Measurements from ENCODE around the gene PPM1J.
A peak's percentile ranks its signal among the peaks of the same experiment; 100 is the strongest.

PPM1J gene

DNA sequence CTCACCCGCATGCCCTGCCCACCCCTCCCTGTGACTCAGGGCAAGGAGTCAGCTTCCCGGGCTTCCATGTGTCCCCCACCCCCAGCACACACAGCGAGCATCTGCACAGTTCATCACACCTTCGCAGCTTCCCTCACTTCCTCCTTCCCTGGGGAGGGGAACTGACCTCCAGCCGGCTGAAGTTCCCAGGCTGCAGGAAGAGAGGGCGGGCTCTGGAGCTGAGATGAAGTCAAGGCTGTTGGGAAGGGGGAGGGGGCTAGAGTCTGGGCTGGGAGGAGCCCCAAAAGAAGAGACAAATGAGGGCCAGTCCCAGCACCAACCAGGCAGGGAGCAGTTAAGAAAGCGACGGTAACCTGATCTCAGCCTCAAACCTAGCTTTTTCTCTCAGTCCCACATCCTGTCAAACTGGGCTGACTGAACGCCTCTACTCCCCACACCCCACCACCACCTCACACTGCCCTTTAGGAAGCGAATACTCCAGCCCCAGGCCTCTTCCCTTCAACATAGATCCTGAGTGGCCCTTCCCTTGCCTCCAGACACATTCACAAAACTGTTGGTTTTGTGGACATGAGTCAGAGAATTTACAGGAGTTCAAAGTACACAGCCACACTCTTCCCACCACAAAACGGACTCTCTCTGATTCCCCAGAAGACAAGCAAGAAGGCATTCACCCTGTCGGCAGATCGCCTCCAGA, 10.1 kb downstream of the PPM1J start:
- DNase-seq (ENCODE audit: low spot score), result peak; percentile 91

DNA sequence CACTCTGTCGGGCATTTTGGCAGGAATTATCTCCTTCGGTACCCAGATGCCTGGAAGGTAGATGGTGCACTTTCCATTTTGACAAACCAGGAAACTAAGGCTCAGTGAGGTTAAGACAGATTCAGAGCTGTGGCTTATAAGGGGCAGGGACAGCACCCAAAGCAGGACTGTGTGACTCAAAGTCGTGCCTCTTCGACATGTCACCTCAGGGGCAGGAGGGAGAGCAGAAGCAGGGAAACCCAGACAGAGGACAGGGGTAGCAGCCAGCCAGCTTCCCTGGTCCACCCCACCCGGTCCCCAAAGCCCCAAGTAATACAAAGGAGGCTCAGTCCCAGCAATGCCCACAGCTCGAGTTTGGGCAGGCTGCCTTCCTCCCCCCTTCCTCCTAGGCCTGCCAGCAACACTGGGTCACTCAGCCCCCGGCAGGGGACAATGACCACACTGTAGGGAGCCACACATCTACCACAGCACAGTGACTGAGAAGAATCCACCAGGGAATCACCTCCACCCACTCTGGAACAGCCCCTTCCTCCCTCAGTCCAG, 10.7 kb downstream of the PPM1J start:
- DNase-seq (ENCODE audit: low spot score), result peak; percentile 22

DNA sequence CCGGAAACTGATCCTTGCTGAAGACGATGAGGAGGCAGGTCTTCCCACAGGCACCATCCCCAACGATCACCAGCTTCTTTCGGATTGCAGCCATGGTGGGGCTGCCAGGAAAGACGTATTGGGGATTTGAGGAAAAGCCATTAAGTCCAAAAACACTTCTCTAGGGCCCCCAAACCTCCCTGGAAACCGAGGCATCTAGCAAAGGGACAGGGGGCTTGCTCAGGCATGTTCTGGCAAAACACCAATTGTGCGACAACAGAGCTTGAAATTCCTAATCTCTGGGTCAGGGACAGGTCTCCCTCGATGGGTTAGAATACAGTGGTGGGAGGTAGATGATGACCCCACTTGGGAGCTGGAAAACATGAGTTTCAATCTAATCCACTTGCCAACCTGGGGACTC, 11.4 kb downstream of the PPM1J start:
- DNase-seq (ENCODE audit: low spot score), result no peak

DNA sequence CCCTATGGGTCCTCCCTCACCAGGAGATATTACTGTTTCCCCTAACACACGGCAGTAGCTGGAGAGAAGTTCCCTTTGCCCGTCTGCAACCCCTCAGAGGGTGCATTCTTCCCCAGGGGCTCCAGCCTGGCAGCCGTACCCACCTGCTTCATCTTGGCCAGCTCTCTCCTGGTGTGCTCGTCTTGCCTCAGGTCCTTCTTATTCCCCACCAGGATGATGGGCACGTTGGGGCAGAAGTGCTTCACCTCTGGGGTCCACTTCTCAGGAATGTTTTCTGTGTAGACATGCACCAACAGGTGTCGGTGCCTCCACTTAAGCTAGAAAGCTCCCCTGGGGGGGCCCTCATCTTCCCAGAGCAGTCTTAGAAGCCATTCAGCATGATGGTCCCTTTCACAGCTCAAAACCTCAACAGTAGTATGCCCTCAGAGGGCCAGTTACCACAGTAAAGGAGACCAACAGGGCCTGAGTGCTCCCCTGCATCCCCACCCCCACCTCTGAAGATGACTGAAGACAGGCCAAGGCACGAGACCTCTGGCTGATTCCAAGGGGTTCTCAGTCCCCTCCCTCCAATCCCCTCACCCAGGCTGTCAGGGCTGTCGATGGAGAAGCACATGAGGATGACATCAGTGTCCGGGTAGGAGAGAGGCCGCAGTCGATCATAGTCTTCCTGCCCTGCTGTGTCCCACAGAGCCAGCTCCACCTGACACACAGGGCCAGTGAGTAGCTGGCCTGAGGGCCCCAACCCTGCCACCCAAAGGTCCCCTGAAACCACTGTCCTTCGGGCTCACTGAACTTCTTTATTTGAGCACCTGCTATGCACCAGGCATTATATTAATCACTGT, 12.5 kb downstream of the PPM1J start:
- no peak for DNase-seq (ENCODE audit: low spot score)

- no peak for DNase-seq (ENCODE audit: low spot score)
Measured at GRCh38 chr1:112702067-112702395, 13.1 kb downstream of the PPM1J start.

GRCh38 chr1:112701227-112702066, 13.7 kb downstream of the PPM1J start:
- DNase-seq (ENCODE audit: low spot score), result no peak

GRCh38 chr1:112700290-112701226, 14.6 kb downstream of the PPM1J start:
- peak; percentile 89 for DNase-seq (ENCODE audit: low spot score)

- no peak for DNase-seq (ENCODE audit: low spot score)
Measured at GRCh38 chr1:112699425-112700144, 15.5 kb downstream of the PPM1J start.

- DNase-seq (ENCODE audit: low spot score), result no peak
Measured at GRCh38 chr1:112698366-112699310, 16.5 kb downstream of the PPM1J start.

DNA sequence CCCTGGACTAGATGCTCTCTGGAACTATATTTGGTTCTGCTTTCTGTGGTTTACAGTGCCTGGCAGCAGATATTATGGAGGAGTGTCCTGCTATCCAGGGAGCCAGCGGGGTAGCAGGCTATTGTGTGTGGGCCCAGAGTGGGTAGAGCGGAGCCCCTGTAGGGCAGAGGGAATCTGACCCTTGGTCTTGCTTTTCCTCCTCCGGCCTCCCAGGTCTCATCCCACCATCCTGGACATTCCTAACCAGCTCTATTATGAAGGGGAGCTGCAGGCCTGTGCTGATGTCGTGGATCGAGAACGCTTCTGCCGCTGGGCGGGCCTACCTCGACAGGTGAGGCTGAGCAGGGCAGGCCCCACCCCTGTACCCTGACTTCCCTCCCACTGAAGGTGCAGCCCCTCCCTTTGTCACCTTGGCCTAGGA, 17.3 kb downstream of the PPM1J start:
- no peak for DNase-seq (ENCODE audit: low spot score)

DNA sequence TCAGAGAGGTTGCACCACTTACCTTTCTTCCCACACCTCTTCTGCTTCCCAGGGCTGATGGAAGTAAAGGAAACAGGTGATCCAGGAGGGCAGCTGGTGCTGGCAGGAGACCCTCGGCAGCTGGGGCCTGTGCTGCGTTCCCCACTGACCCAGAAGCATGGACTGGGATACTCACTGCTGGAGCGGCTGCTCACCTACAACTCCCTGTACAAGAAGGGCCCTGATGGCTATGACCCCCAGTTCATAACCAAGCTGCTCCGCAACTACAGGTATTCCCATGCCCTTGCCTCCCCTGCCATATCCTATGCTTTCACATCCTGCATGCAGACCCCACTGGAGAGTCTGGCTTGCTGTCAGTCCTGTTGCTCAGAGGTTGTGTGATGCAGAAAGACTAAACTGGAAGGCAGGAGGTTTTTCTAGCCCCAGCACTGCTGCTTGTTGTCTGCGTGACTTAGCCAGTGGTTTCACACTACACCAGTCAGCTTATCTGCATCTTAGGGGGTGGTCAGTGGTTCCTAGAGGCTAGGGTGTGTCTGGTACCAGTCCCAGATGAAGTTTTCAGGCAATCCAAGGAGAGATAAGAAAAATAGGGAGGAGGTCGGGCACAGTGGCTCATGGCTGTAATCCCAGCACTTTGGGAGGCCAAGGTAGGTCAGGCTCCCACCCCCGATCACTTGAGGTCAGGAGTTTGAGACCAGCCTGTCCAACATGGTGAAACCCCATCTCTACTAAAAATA, 18.4 kb downstream of the PPM1J start:
- no peak for DNase-seq (ENCODE audit: low spot score)

DNA sequence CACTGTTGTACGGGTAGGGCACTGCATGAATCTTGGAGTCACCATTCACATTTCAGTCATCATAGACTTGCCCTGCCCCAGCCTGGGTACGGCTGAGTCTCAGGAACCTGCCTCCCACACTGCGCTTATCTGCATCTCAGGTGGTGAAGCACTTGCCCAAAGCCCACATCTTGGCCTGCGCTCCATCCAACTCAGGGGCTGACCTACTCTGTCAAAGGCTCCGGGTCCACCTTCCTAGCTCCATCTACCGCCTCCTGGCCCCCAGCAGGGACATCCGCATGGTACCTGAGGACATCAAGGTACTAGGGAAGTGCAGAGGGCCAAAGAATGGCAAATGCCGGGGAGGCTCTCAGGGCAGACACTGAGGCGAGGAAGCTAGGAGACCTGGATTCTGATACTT, 19.9 kb downstream of the PPM1J start:
- no peak for DNase-seq (ENCODE audit: low spot score)

DNA sequence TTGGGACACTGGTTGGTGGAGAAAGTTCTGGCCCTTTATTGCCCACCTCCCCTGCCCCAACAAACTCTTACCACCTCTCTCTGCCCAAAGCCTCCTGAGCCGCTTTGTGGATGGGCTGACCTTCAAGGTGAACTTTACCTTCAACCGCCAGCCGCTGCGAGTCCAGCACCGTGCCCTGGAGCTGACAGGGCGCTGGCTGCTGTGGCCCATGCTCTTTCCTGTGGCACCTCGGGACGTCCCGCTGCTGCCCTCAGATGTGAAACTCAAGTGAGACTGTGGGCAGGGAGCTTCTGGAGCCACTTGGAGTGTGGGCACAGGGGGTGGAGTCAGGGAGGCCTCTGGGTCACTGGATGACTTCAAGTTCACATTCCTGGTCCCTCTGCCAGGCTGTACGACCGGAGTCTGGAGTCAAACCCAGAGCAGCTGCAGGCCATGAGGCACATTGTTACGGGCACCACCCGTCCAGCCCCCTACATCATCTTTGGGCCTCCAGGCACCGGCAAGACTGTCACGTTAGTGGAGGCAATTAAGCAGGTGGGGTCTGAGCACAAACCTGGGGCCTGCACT, 20.7 kb downstream of the PPM1J start:
- DNase-seq (ENCODE audit: low spot score), result no peak

DNA sequence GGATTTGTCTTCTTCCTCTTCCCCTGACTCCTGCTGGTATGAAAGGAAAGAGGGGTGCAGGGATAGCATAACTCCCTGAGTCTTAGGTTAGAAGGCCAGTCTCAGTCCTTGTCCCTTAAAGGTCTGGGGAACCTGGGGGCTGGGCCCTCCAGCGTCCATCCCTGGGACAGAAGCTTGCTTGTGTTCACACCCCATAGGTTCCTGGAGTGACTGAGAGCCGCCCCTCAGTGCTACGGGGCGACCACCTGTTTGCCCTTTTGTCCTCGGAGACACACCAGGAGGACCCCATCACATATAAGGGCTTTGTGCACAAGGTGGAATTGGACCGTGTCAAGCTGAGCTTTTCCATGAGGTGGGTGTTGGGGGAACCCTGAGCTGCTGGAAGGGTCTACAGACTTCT, 21.3 kb downstream of the PPM1J start:
- DNase-seq (ENCODE audit: low spot score), result no peak

GRCh38 chr1:112692681-112693080, 22.5 kb downstream of the PPM1J start:
- DNase-seq (ENCODE audit: low spot score), result no peak

GRCh38 chr1:112689842-112690237, 25.3 kb downstream of the PPM1J start:
- DNase-seq (ENCODE audit: low spot score), result no peak

- no peak for DNase-seq (ENCODE audit: low spot score)
Measured at GRCh38 chr1:112689196-112689841, 25.8 kb downstream of the PPM1J start.

- no peak for DNase-seq (ENCODE audit: low spot score)
Measured at GRCh38 chr1:112688781-112689193, 26.3 kb downstream of the PPM1J start.

Measured in AG08396 (cell line).